OCI-LY7 (cell line): ENCODE data around the gene EXT2.

Experiments used
- EZH2phosphoT487 ChIP-seq: fragments of 200-600 bp; sonication (generic); IDR thresholded peaks from 2 replicates; pipeline ENCODE4 v1.6.1; 2018; ENCODE audit warnings: low read depth, borderline replicate concordance, mild to moderate bottlenecking, mixed run types, antibody characterized with exemption, low read length, moderate library complexity, mixed read lengths
- TF ChIP-seq, protein P1 (sequence below): fragments of 200-600 bp; sonication (generic); conservative IDR thresholded peaks from 2 replicates; pipeline ENCODE4 v1.5.1; 2014; ENCODE audit warnings: mild to moderate bottlenecking, antibody characterized with exemption, low read length, moderate library complexity, mixed read lengths

DNA sequence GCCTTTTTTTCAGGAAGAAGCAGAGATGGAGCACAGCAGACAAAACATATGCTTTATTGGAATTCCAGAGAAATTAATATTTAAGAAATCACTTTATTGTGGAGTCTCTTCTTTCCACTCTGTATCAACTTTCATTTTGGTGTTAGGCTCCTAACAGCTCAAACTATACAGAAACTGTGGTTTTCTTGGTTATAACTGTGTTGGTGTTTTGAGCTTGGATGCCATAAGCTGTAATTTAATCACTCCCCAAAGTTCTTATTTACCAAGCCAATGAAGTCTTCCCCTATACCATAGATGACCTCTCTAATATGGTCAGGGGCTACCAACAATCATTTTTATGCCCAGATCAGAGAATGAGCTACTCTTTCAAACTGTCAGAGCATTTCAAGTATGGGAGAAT, 90.0 kb downstream of the EXT2 start:
- TF ChIP-seq, protein P1, sequence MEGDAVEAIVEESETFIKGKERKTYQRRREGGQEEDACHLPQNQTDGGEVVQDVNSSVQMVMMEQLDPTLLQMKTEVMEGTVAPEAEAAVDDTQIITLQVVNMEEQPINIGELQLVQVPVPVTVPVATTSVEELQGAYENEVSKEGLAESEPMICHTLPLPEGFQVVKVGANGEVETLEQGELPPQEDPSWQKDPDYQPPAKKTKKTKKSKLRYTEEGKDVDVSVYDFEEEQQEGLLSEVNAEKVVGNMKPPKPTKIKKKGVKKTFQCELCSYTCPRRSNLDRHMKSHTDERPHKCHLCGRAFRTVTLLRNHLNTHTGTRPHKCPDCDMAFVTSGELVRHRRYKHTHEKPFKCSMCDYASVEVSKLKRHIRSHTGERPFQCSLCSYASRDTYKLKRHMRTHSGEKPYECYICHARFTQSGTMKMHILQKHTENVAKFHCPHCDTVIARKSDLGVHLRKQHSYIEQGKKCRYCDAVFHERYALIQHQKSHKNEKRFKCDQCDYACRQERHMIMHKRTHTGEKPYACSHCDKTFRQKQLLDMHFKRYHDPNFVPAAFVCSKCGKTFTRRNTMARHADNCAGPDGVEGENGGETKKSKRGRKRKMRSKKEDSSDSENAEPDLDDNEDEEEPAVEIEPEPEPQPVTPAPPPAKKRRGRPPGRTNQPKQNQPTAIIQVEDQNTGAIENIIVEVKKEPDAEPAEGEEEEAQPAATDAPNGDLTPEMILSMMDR: no peak
- no peak for TF ChIP-seq EZH2phosphoT487
